ENCODE measurements around the gene IGF2BP3. TPM values are rescaled to one million over a fixed set of nuclear protein-coding genes. Genes with fewer than 3 reads are reported as not detected.

The IGF2BP3 gene
- total RNA-seq, 1 donor from 2014 or later, result 44.0 TPM

GRCh38 chr7:23472956-23473843 lies 2.9 kb upstream of the IGF2BP3 start:
- Histone ChIP-seq H3K27me3 (ENCODE audit: control insufficient read depth, insufficient read depth, low read length) (no peaks in the 10 kb centered on the region), H3K36me3 (ENCODE audit: control insufficient read depth, insufficient read depth, low read length) (no peaks in the 10 kb centered on the region), H3K4me3 (ENCODE audit: low read depth, low read length) (peak overlapping the region; percentile 74)
- TF ChIP-seq CTCF (IDR thresholded peaks at IDR 0.05; ENCODE audit: insufficient read depth, low read length, poor library complexity, severe bottlenecking), result no peak
- no peak for DNase-seq (ENCODE audit: low read depth)

DNA sequence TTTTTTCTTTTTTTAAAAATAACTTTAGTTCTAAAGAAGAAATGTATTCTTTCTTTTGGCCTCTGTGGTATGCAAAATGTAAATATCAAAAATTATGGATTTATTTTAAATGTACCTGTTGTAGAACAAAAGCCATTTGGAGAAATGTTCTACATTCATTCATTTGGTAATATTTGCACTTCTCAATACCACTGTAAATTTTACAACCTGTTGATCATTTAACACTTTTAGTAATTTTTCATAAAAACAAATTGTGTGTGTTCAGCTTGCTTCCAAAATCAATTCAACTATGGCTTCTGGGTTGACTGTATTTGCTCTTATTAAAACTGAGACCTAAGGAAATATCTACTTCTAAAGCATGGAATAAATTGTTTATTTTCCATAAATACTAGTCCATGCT lies 2.3 kb upstream of the IGF2BP3 start:
- no peaks in the 10 kb centered on the region for H3K36me3 ChIP-seq (ENCODE audit: control insufficient read depth, insufficient read depth, low read length)
- no peak for DNase-seq (ENCODE audit: low read depth)
- TF ChIP-seq CTCF (IDR thresholded peaks at IDR 0.05; ENCODE audit: insufficient read depth, low read length, poor library complexity, severe bottlenecking), result no peak
- H3K4me3 ChIP-seq (ENCODE audit: low read depth, low read length), result no peak overlapping the region
- H3K27me3 ChIP-seq (ENCODE audit: control insufficient read depth, insufficient read depth, low read length), result no peaks in the 10 kb centered on the region

DNA sequence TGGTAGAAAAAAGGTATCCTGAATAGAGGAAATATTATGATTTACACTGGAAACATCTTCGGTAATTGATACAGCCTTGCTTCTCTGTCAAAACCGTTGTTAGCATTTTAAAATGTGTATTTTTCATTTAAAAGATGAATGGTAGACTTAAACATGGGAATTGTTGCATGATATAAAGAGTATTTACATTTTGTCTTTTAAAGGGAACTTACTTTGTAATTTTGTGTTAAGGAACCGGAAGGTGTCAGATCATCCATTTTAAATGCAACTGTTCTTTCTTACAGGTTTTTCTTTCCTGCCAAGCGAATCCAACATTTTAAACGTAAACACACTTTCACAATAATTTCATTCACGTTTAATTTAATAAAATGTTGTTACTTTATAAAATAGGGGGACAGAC lies 1.8 kb upstream of the IGF2BP3 start:
- DNase-seq (ENCODE audit: low read depth), result no peak
- TF ChIP-seq CTCF (IDR thresholded peaks at IDR 0.05; ENCODE audit: insufficient read depth, low read length, poor library complexity, severe bottlenecking), result no peak
- no peaks in the 10 kb centered on the region for H3K36me3 ChIP-seq (ENCODE audit: control insufficient read depth, insufficient read depth, low read length)
- peak overlapping the region; percentile 4 for H3K4me3 ChIP-seq (ENCODE audit: low read depth, low read length)
- H3K27me3 ChIP-seq (ENCODE audit: control insufficient read depth, insufficient read depth, low read length), result no peaks in the 10 kb centered on the region

DNA sequence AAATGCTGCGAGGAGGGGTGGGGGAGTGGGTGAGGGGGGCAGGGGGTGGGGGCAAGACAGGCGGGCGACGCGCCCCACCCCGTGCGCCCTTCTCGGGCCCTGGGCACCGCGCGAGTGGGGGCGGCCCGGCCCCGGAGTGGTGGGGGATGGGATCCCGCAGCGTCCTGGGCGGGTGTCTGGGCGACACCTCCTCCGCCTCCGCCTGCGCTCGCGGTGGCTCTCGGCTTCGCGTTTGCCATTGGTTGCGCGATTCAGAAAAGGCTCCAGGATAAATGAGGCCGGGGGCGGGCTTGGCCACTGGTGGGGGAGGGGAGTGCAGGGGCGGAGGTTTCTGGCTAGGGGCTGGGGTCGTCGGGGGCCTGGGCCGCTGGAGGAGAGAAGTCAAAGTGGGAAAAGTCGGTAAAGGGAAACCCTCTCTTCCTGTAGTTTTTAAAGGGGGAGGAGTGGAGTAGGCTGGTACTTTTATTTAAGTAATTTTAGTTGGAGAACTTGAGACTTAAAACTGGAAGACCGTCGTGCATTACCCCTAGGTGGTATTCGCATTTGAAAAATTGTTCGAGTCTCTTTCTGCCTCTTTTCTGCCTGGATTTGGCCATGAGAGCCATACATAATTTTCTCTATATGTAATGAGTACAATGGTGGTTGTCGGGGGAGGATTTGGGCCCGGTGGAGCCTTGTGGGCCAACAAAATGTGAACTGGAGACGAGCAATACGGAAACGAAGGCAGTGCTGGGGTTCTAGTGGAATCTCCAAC lies 992 bp upstream of the IGF2BP3 start:
- no peak for TF ChIP-seq CTCF (IDR thresholded peaks at IDR 0.05; ENCODE audit: insufficient read depth, low read length, poor library complexity, severe bottlenecking)
- Histone ChIP-seq H3K27me3 (ENCODE audit: control insufficient read depth, insufficient read depth, low read length) (no peaks in the 10 kb centered on the region), H3K4me3 (ENCODE audit: low read depth, low read length) (peak overlapping the region; percentile 91), H3K36me3 (ENCODE audit: control insufficient read depth, insufficient read depth, low read length) (no peaks in the 10 kb centered on the region)
- no peak for DNase-seq (ENCODE audit: low read depth)

GRCh38 chr7:23469961-23470250 lies 385 bp downstream of the IGF2BP3 start:
- no peaks in the 10 kb centered on the region for H3K27me3 ChIP-seq (ENCODE audit: control insufficient read depth, insufficient read depth, low read length)

More at GRCh38 chr7:23469961-23470250, 385 bp downstream of the IGF2BP3 start:
- no peaks in the 10 kb centered on the region for H3K36me3 ChIP-seq (ENCODE audit: control insufficient read depth, insufficient read depth, low read length)
- DNase-seq (ENCODE audit: low read depth), result no peak
- peak overlapping the region; percentile 91 for H3K4me3 ChIP-seq (ENCODE audit: low read depth, low read length)
- TF ChIP-seq CTCF (IDR thresholded peaks at IDR 0.05; ENCODE audit: insufficient read depth, low read length, poor library complexity, severe bottlenecking), result no peak

All from kidney epithelial cell (primary cell).